ENCODE data around the gene PRG2.

PRG2 gene

GRCh38 chr11:57396744-57397143 is 6.3 kb upstream of the PRG2 start:
- no peak for DNase-seq

GRCh38 chr11:57395905-57396623 is 5.6 kb upstream of the PRG2 start:
- no peak for DNase-seq

- no peak for DNase-seq
Measured at GRCh38 chr11:57394203-57394965, 3.9 kb upstream of the PRG2 start.

GRCh38 chr11:57392763-57393105 is 2.3 kb upstream of the PRG2 start:
- DNase-seq = no peak

GRCh38 chr11:57392066-57392762 is 1.8 kb upstream of the PRG2 start:
- DNase-seq = no peak

- peak in 2 of 4 experiments; percentile 42 to 54 for DNase-seq
Measured at GRCh38 chr11:57391539-57391938, 1.1 kb upstream of the PRG2 start.

GRCh38 chr11:57391111-57391510 is 661 bp upstream of the PRG2 start:
- DNase-seq = no peak

GRCh38 chr11:57387289-57388030 is 3.0 kb downstream of the PRG2 start:
- DNase-seq = no peak

- DNase-seq = no peak
Measured at GRCh38 chr11:57386178-57386940, 4.1 kb downstream of the PRG2 start.

- DNase-seq = no peak
Measured at GRCh38 chr11:57380975-57381374, 9.5 kb downstream of the PRG2 start, which contains the start of gene PRG3. PRG3 (minus strand) TSS chr11:57381150; CDS start chr11:57380708, 442 bp downstream.

- DNase-seq = peak in 1 of 4 experiments; percentile 54
Measured at GRCh38 chr11:57379732-57380131, 10.7 kb downstream of the PRG2 start.

GRCh38 chr11:57378186-57378585 is 12.3 kb downstream of the PRG2 start:
- DNase-seq = peak; percentile 68 to 87 (median 74)

- no peak for DNase-seq
Measured at GRCh38 chr11:57377107-57377506, 13.3 kb downstream of the PRG2 start.

GRCh38 chr11:57376095-57377090 is 14.1 kb downstream of the PRG2 start:
- no peak for DNase-seq

GRCh38 chr11:57375490-57375889 is 15.0 kb downstream of the PRG2 start:
- DNase-seq = no peak

- no peak for DNase-seq
Measured at GRCh38 chr11:57374966-57375365, 15.5 kb downstream of the PRG2 start.

- no peak for DNase-seq
Measured at GRCh38 chr11:57373146-57373545, 17.3 kb downstream of the PRG2 start.

- DNase-seq = peak in 3 of 4 experiments; percentile 44 to 53 (median 52)
Measured at GRCh38 chr11:57370941-57371340, 19.5 kb downstream of the PRG2 start.

- peak in 1 of 4 experiments; percentile 43 for DNase-seq
Measured at GRCh38 chr11:57370251-57370650, 20.2 kb downstream of the PRG2 start.

- no peak for DNase-seq
Measured at GRCh38 chr11:57368845-57369232, 21.6 kb downstream of the PRG2 start.

Data from suppressor macrophage (primary cell).